GM12892 (cell line): ENCODE data around the gene SLC27A5.
"Not testable (repeated sequence)": the region's sequence is repeated elsewhere in the genome, so short reads cannot be mapped to it uniquely, and the experiment has no call there.

ENCODE experiments used
- DNase-seq: peaks from one replicate; pipeline ENCODE4 v3.0.0; 2011; ENCODE audit not compliant: insufficient read length
- FAIRE-seq: peaks from 2 replicates; lab custom pipeline; 2011; peaks lifted over from hg19 to GRCh38; lab: Jason Lieb, UNC
- POLR2A ChIP-seq: IDR thresholded peaks from 2 replicates; pipeline ENCODE4 v1.6.1; 2011; ENCODE audit warnings: low read depth, low read length, control low read depth
- POLR2AphosphoS5 ChIP-seq: IDR thresholded peaks from 2 replicates; pipeline ENCODE4 v1.6.1; 2011; ENCODE audit warnings: low read depth, low read length, control low read depth
- TAF1 ChIP-seq: IDR thresholded peaks from 2 replicates; pipeline ENCODE4 v1.6.1; 2011; ENCODE audit warnings: low read depth, mild to moderate bottlenecking, control low read depth, low read length, borderline replicate concordance

The SLC27A5 gene

GRCh38 chr19:58479303-58479702 lies 32.5 kb downstream of the SLC27A5 start:
- no peak for TF ChIP-seq POLR2AphosphoS5
- TF ChIP-seq TAF1 = no peak
- no peak for TF ChIP-seq POLR2A
- DNase-seq (no peak), FAIRE-seq (no peak)

- no peak for FAIRE-seq
- DNase-seq = no peak
- TF ChIP-seq POLR2AphosphoS5 (no peak), TAF1 (no peak), POLR2A (no peak)
These were observed 33.9 kb downstream of the SLC27A5 start for GRCh38 chr19:58477871-58478270.

GRCh38 chr19:58477130-58477529 lies 34.7 kb downstream of the SLC27A5 start:
- no peak for DNase-seq
- FAIRE-seq = no peak
- TF ChIP-seq TAF1 (no peak), POLR2AphosphoS5 (no peak), POLR2A (no peak)

GRCh38 chr19:58476498-58477015 lies 35.2 kb downstream of the SLC27A5 start:
- DNase-seq (no peak), FAIRE-seq (no peak)
- no peak for TF ChIP-seq TAF1
- TF ChIP-seq POLR2A = no peak
- TF ChIP-seq POLR2AphosphoS5 = no peak

GRCh38 chr19:58475714-58476497 lies 35.9 kb downstream of the SLC27A5 start, which contains the start of gene ZNF446:
Gene ZNF446, plus strand, starts transcription at chr19:58476352. Its CDS starts 867 bp downstream, at chr19:58477219.
- peak; percentile 99 for DNase-seq
- TF ChIP-seq TAF1 (no peak), POLR2A (peak; percentile 68; the same call in 1 of the 2 replicates), POLR2AphosphoS5 (peak; percentile 18; the same call in 1 of the 2 replicates)
- peak; percentile 100 for FAIRE-seq

- DNase-seq (no peak), FAIRE-seq (peak; percentile 5)
- TF ChIP-seq TAF1 (no peak), POLR2A (no peak; the same call in 1 of the 2 replicates), POLR2AphosphoS5 (no peak)
These were observed 36.6 kb downstream of the SLC27A5 start for GRCh38 chr19:58474997-58475713.

- no peak for FAIRE-seq
- TF ChIP-seq POLR2A (no peak; the same call in 1 of the 2 replicates), POLR2AphosphoS5 (no peak), TAF1 (no peak)
- DNase-seq = no peak
These were observed 37.3 kb downstream of the SLC27A5 start for GRCh38 chr19:58474291-58474996.

- DNase-seq (no peak), FAIRE-seq (no peak)
- no peak for TF ChIP-seq POLR2A
- no peak for TF ChIP-seq POLR2AphosphoS5
- TF ChIP-seq TAF1 = no peak
These were observed 38.0 kb downstream of the SLC27A5 start for GRCh38 chr19:58473775-58474174.

- no peak for FAIRE-seq
- TF ChIP-seq POLR2A = no peak
- no peak for TF ChIP-seq POLR2AphosphoS5
- no peak for TF ChIP-seq TAF1
- no peak for DNase-seq
These were observed 40.1 kb downstream of the SLC27A5 start for GRCh38 chr19:58471736-58472135.

- DNase-seq, FAIRE-seq: not testable (repeated sequence)
These were observed 40.8 kb downstream of the SLC27A5 start for GRCh38 chr19:58470837-58471543.
